Measurements from ENCODE around the gene ANAPC13.

GRCh38 chr3:134477002-134477401 is 8.8 kb downstream of the ANAPC13 start:
- no peak for TF ChIP-seq EP300 (IDR thresholded peaks at IDR 0.05; ENCODE audit: low read depth in 2 of 2, low read length in 2 of 2)
- no peak for TF ChIP-seq EP300 (CRISPR knock-in tag; IDR thresholded peaks at IDR 0.05; ENCODE audit: borderline replicate concordance)
- TF ChIP-seq DZIP1 (CRISPR knock-in tag; IDR thresholded peaks at IDR 0.05) = no peak
- TF ChIP-seq ZNF275 (CRISPR knock-in tag; IDR thresholded peaks at IDR 0.05; ENCODE audit: borderline replicate concordance) = no peak
- no peak for TF ChIP-seq TAF1 (CRISPR knock-in tag; IDR thresholded peaks at IDR 0.05)
- no peak for TF ChIP-seq POLR2AphosphoS5 (IDR thresholded peaks at IDR 0.05; ENCODE audit: low read depth, low read length)
- no peak for TF ChIP-seq POLR2AphosphoS2 (IDR thresholded peaks at IDR 0.05; ENCODE audit: low read depth, low read length)
- no peak for TF ChIP-seq CTCF (CRISPR knock-in tag; IDR thresholded peaks at IDR 0.05)
- no peak for TF ChIP-seq KDM5A (IDR thresholded peaks at IDR 0.05; ENCODE audit: borderline replicate concordance, low read length)
- no peak for TF ChIP-seq POLR2A (IDR thresholded peaks at IDR 0.05; ENCODE audit: insufficient read depth in 1 of 2, low read depth in 2 of 2, low read length in 2 of 2)
- no peak for TF ChIP-seq STAT6 (CRISPR knock-in tag; IDR thresholded peaks at IDR 0.05; ENCODE audit: borderline replicate concordance)
- TF ChIP-seq MAX (IDR thresholded peaks at IDR 0.05) = no peak
- TF ChIP-seq ZNF567 (CRISPR knock-in tag; IDR thresholded peaks at IDR 0.05; ENCODE audit: borderline replicate concordance) = no peak
- no peak for TF ChIP-seq HDAC1 (CRISPR knock-in tag; IDR thresholded peaks at IDR 0.05)

Data from HepG2 (cell line).